SK-N-SH (cell line): ENCODE results near the gene TMEM134. TPM values are rescaled to one million over a fixed set of nuclear protein-coding genes. Genes with fewer than 3 reads are reported as not detected.

Source experiments
- CTCF ChIA-PET: fragments of 300-600, 350-600 bp; formaldehyde crosslinking; extraction: SDS; loops from one replicate; lab custom pipeline; 2021; lab: Yijun Ruan, JAX
- POLR2A ChIA-PET: fragments of 350-600 bp; sonication (Branson Sonifier 250); formaldehyde crosslinking; extraction: SDS; loops from one replicate; lab custom pipeline; 2020; ENCODE audit warnings: antibody characterized with exemption, inconsistent platforms; lab: Yijun Ruan, JAX
- DNase-seq: peaks from one replicate; pipeline ENCODE4 v3.0.0; 2012
- H2AFZ ChIP-seq: fragments of 200-600 bp; sonication (generic); 2 replicates; pipeline ENCODE4 v1.8.1; 2016; ENCODE audit warnings: antibody characterized with exemption, mild to moderate bottlenecking, low read depth
- H3F3A ChIP-seq: fragments of 200-600 bp; sonication (generic); replicated peaks from 2 replicates; pipeline ENCODE3; 2016; ENCODE audit warnings: antibody characterized with exemption, mild to moderate bottlenecking; ENCODE audit not compliant: insufficient read depth
- H3K27ac ChIP-seq, 2 experiments: fragments of 200-500 bp in 1 of 2; fragments of 200-600 bp in 1 of 2; sonication (Bioruptor generic) in 1 of 2; sonication (generic), shearing (Covaris generic) in 1 of 2; 2 replicates each; pipeline versions ENCODE4 v1.5.1 to v1.6.1; 2014 to 2016; ENCODE audit warnings: low read depth in 2 of 2, inconsistent platforms in 1 of 2, low read length in 1 of 2, mild to moderate bottlenecking in 1 of 2, mixed read lengths in 1 of 2
- H3K27me3 ChIP-seq: fragments of 200-600 bp; sonication (generic), shearing (Covaris generic); 2 replicates; pipeline ENCODE4 v1.6.1; 2016; ENCODE audit warnings: mixed run types; ENCODE audit not compliant: insufficient read depth
- H3K36me3 ChIP-seq, 2 experiments: fragments of 200-500 bp in 1 of 2; fragments of 200-600 bp in 1 of 2; sonication (Bioruptor generic) in 1 of 2; sonication (generic) in 1 of 2; replicated peaks in 1 of 2; 2 replicates each; pipeline versions ENCODE3 to v1.5.1; 2014 to 2016; ENCODE audit warnings: low read length in 1 of 2, mild to moderate bottlenecking in 1 of 2; ENCODE audit not compliant: insufficient read depth in 2 of 2, control insufficient read depth in 1 of 2
- H3K4me1 ChIP-seq, 2 experiments: fragments of 200-500 bp in 1 of 2; fragments of 200-600 bp in 1 of 2; sonication (Bioruptor generic) in 1 of 2; sonication (generic), shearing (Covaris generic) in 1 of 2; 2 replicates each; pipeline versions ENCODE4 v1.5.1 to v1.6.1; 2014 to 2016; ENCODE audit warnings: low read depth in 1 of 2, low read length in 1 of 2, mixed run types in 1 of 2; ENCODE audit not compliant: insufficient read depth in 2 of 2, control insufficient read depth in 1 of 2
- H3K4me2 ChIP-seq: fragments of 200-600 bp; sonication (generic), shearing (Covaris generic); 2 replicates; pipeline ENCODE4 v1.6.1; 2017; ENCODE audit warnings: mixed run types
- H3K4me3 ChIP-seq, 2 experiments: fragments of 200-500 bp in 1 of 2; fragments of 200-600 bp in 1 of 2; sonication (Bioruptor generic) in 1 of 2; sonication (generic), shearing (Covaris generic) in 1 of 2; 2 replicates each; pipeline versions ENCODE4 v1.5.1 to v1.8.1; 2014 to 2016; ENCODE audit warnings: low read depth in 2 of 2, inconsistent platforms in 1 of 2, low read length in 1 of 2, mild to moderate bottlenecking in 1 of 2, mixed read lengths in 1 of 2, moderate library complexity in 1 of 2
- H3K79me2 ChIP-seq: fragments of 200-600 bp; sonication (generic); 2 replicates; pipeline ENCODE4 v1.8.1; 2017; ENCODE audit warnings: mild to moderate bottlenecking; ENCODE audit not compliant: insufficient read depth
- H3K9ac ChIP-seq: fragments of 200-600 bp; sonication (generic); 2 replicates; pipeline ENCODE4 v1.6.1; 2017; ENCODE audit warnings: mixed run types
- H3K9me2 ChIP-seq: fragments of 200-600 bp; sonication (generic); 2 replicates; pipeline ENCODE4 v1.6.1; 2017; ENCODE audit warnings: mixed run types
- H3K9me3 ChIP-seq: fragments of 200-600 bp; sonication (generic); 2 replicates; pipeline ENCODE4 v1.6.1; 2017; ENCODE audit warnings: mixed run types, mild to moderate bottlenecking, moderate library complexity
- H4K20me1 ChIP-seq: fragments of 200-600 bp; sonication (generic); 2 replicates; pipeline ENCODE4 v1.6.1; 2017; ENCODE audit warnings: mild to moderate bottlenecking, mixed run types; ENCODE audit not compliant: insufficient read depth
- EZH2phosphoT487 ChIP-seq: fragments of 200-600 bp; sonication (generic); IDR thresholded peaks from 2 replicates; pipeline ENCODE4 v1.6.1; 2017; ENCODE audit warnings: low read depth, mixed run types, mild to moderate bottlenecking, antibody characterized with exemption, moderate library complexity, borderline replicate concordance
- FOSL2 ChIP-seq: IDR thresholded peaks from 2 replicates; pipeline ENCODE4 v1.4.0; 2012; ENCODE audit warnings: low read depth, mild to moderate bottlenecking, moderate library complexity, borderline replicate concordance
- WGBS: methylation state at CpG from one replicate; pipeline ENCODE4 v1.1.6; 2017; ENCODE audit warnings: low lambda C conversion rate; 5-methylcytosine and 5-hydroxymethylcytosine counted together
- polyA plus RNA-seq, 3 experiments: library from polyadenylated mRNA; depleted of rRNA; stranded (reverse); fragments of >200 nt; gene quantifications; 2 replicates each; pipeline ENCODE4 v1.2.3, GENCODE V29; 2012
- TF ChIP-seq, protein P1 (sequence below): IDR thresholded peaks from 2 replicates; pipeline ENCODE4 v1.6.1; 2012; ENCODE audit warnings: mild to moderate bottlenecking, low read depth, low read length, moderate library complexity
- TF ChIP-seq, protein P2 (sequence below): IDR thresholded peaks from 2 replicates; pipeline ENCODE4 v1.4.0; 2012; ENCODE audit warnings: low read depth
- TF ChIP-seq, protein P3 (sequence below): IDR thresholded peaks from 2 replicates; pipeline ENCODE4 v1.4.0; 2012; ENCODE audit warnings: low read depth, borderline replicate concordance
- TF ChIP-seq, protein P4 (sequence below): fragments of 150-350 bp; IDR thresholded peaks from 2 replicates; pipeline ENCODE4 v1.6.1; 2016; ENCODE audit warnings: mild to moderate bottlenecking, low read depth, low read length

TMEM134 gene
- polyA plus RNA-seq, 1 of the 3 experiments (the other 2 are of a cell fraction): 132 TPM

DNA sequence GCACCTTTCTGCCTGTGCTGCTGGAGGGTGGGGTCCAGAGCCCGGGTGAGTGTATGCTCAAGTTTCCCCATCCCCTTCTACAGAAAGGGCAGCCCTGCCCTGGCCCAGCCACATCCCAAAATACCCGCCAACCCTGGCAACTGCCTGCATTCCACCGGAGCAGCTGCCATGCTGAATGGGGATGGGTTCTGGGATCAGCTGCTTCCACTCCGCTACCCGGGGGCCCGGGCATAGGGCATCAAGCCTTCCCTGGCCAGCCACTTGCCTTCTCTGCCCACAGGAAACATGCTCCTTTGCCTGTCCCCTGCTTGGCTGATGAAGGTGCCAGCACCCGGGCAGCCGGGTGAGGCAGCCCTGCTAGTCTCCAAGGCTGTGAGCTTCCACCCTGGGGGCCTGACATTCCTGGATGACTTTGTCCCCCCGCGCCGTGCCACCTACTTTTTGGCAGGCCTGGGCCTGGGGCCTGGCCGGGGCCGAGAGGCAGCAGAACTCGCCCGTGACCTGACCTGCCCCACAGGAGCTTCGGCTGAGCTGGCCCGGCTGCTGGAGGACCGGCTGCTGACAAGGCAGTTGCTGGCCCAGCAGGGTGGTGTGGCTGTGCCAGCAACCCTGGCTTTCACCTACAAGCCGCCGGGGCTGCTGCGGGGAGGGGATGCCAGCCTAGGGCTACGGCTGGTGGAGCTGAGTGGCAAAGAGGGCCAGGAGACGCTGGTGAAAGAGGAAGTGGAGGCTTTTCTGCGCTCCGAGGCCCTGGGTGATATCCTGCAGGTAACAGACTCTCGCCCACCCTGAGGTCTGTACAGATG lies 50.4 kb downstream of the TMEM134 start (continued):
- TF ChIP-seq, protein P1, sequence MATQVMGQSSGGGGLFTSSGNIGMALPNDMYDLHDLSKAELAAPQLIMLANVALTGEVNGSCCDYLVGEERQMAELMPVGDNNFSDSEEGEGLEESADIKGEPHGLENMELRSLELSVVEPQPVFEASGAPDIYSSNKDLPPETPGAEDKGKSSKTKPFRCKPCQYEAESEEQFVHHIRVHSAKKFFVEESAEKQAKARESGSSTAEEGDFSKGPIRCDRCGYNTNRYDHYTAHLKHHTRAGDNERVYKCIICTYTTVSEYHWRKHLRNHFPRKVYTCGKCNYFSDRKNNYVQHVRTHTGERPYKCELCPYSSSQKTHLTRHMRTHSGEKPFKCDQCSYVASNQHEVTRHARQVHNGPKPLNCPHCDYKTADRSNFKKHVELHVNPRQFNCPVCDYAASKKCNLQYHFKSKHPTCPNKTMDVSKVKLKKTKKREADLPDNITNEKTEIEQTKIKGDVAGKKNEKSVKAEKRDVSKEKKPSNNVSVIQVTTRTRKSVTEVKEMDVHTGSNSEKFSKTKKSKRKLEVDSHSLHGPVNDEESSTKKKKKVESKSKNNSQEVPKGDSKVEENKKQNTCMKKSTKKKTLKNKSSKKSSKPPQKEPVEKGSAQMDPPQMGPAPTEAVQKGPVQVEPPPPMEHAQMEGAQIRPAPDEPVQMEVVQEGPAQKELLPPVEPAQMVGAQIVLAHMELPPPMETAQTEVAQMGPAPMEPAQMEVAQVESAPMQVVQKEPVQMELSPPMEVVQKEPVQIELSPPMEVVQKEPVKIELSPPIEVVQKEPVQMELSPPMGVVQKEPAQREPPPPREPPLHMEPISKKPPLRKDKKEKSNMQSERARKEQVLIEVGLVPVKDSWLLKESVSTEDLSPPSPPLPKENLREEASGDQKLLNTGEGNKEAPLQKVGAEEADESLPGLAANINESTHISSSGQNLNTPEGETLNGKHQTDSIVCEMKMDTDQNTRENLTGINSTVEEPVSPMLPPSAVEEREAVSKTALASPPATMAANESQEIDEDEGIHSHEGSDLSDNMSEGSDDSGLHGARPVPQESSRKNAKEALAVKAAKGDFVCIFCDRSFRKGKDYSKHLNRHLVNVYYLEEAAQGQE: no peak
- TF ChIP-seq EZH2phosphoT487: no peak
- TF ChIP-seq, protein P2, sequence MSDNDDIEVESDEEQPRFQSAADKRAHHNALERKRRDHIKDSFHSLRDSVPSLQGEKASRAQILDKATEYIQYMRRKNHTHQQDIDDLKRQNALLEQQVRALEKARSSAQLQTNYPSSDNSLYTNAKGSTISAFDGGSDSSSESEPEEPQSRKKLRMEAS: no peak
- TF ChIP-seq, protein P3, sequence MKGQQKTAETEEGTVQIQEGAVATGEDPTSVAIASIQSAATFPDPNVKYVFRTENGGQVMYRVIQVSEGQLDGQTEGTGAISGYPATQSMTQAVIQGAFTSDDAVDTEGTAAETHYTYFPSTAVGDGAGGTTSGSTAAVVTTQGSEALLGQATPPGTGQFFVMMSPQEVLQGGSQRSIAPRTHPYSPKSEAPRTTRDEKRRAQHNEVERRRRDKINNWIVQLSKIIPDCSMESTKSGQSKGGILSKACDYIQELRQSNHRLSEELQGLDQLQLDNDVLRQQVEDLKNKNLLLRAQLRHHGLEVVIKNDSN: no peak

DNA sequence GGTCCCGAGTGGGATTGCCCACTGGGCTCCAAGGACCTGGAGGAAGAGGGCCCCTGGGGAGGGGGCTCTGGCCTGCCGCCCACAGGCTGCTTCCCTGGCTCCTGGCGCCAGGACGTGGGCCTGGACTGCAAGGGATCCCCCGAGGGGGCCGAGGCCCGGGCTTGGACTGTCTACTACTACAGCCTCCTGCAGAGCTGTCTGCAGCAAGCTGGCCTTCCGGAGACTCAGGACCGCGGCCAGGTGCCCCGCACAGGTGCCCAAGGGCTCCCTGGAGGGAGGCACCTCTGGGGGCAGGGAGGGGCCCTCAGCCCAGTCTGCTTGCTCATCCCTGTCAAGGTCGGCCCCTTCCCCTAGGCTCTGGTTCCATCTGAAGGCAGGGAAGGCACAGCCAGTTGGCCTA lies 51.6 kb downstream of the TMEM134 start:
- no peaks in the 10 kb centered on the region for H4K20me1 ChIP-seq
- peaks cover 8 to 9% of the 10 kb centered on the region in 2 experiments; a peak in 2 of 4 replicates for H3K4me1 ChIP-seq
- H3K9me2 ChIP-seq: no peaks in the 10 kb centered on the region
- ChIA-PET CTCF (interaction anchor here (1.7 kb wide), 1 partner anchor 16 kb away, joined by 4 read pairs; the partner anchor contains the start of gene PPP1CA), POLR2A (no interaction called here)
- H3K4me3 ChIP-seq: no peak overlapping the region
- no peak overlapping the region for H3K27ac ChIP-seq
- no peak overlapping the region for H3K4me2 ChIP-seq
- H3K79me2 ChIP-seq: no peaks in the 10 kb centered on the region
- H3K27me3 ChIP-seq: no peaks in the 10 kb centered on the region
- no peak overlapping the region for H3K9ac ChIP-seq
- H3K36me3 ChIP-seq: no peaks in the 10 kb centered on the region
- no peak overlapping the region for H2AFZ ChIP-seq
- TF ChIP-seq, protein P4, sequence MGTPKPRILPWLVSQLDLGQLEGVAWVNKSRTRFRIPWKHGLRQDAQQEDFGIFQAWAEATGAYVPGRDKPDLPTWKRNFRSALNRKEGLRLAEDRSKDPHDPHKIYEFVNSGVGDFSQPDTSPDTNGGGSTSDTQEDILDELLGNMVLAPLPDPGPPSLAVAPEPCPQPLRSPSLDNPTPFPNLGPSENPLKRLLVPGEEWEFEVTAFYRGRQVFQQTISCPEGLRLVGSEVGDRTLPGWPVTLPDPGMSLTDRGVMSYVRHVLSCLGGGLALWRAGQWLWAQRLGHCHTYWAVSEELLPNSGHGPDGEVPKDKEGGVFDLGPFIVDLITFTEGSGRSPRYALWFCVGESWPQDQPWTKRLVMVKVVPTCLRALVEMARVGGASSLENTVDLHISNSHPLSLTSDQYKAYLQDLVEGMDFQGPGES: no peak
- no peak for TF ChIP-seq FOSL2
- DNase-seq: no peak
- no peaks in the 10 kb centered on the region for H3K9me3 ChIP-seq
- no peaks in the 10 kb centered on the region for H3F3A ChIP-seq
- WGBS: 90% methylated on average over 2 of the region's 12 CpGs
